ENCODE results near the gene KLF5.
"Not testable (repeated sequence)": the region's sequence is repeated elsewhere in the genome, so short reads cannot be mapped to it uniquely, and the experiment has no call there.

KLF5 gene

DNA sequence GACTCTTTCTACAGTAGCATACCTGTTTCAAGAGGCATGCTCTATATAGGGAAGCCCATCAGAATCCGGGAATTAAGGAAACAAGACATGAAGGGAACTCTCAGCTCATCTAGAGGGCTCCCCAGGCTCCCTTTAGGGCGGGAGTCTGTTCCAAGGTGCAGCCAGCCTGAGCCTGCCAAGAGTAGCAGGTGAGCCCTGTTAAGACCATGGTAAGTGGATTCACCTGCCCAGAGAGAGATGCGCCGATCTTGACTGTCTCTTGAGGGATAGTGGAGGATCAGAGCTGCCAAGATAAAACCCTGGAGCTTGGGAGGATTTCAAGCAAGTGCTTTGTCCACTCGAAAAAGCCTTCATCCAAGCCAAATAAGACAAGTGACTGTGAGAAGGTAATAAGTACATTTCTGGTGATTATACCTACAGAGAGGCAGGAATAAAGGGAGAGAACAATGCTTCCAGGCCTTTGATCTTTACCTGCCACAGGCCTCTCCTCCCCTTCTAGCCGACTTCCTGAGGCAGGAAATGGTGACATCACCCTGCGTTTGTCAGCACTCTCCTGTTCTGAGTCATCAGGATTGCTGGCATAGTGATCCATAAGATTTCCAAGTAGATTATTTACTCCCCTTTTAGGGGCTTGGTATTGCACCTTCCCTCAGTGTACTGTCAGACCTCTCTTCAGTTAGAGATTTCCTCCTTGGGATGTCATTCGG is 31.5 kb downstream of the KLF5 start:
- peak; percentile 47 for DNase-seq

GRCh38 chr13:73090823-73091187 is 32.0 kb downstream of the KLF5 start:
- DNase-seq: no peak

DNA sequence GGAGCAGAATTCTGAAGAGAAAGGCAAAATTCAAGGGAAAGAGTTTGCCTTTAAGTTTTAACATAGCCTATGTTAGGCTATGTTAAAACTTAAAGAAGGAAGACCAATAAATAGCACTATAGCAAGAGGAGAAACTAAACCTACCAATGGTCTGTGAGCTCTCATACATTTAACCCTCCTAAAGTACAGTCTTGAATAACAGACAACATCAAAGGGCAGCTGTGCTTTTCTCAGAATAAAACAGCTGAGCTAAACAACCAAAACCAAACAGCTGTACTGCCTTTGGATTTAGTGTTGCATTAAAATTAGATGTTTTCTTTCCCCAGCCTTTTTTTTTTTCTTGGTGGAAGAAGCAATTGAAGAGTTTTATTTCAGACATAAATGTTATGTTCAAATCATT is 34.0 kb downstream of the KLF5 start:
- DNase-seq: no peak

GRCh38 chr13:73096173-73096572 is 37.4 kb downstream of the KLF5 start:
- no peak for DNase-seq

DNA sequence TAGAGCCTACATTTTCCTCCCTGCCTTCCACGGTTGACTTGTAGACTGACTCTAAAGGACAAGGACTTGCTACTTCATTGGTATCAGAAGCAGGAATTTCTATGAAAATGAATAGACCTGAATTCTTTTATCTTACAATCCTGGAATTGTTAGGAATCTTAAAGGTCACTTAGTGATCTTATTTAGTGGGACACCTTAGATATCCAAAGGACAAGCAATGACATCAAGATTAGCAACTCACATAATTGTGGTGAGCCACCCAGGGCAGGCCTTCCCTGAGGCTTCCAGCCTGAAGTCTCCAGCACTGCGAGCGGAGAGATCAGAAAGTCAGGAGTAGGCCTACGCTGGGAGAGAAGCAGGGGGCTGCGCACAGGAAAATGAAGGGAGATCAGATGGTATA is 37.8 kb downstream of the KLF5 start:
- no peak for DNase-seq

- DNase-seq: not testable (repeated sequence)
These were observed 42.0 kb downstream of the KLF5 start for GRCh38 chr13:73100781-73101180.

DNA sequence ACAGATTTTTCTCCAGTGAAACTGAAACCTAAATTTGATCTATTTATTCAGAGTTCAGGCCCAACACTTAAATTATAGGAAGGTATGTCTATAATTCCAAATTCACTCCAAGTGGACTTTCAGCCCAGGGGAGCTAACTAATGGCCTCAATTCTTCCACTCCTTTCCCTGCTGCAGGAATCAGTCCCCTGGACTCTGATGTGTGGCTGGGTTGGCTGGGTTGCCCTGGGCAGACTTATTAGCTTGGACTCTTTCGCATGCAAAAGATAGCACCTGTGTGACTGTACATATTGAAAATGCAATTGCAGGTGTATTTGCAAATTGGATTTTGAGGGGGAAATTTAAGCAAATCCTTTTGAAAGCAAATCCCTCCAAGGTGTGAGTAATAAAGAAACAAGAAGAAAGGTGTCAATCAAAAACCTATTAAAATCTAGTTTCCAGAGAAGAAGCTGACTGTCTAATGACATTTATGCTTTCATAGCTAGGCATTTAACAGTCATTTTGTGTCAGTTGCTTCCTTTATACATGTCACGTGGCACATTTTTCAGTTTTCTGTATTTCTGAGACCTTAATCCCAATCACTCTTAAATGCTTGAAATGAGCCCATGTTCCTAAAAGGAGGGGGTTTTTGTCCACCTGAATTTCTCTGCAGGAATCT is 42.7 kb downstream of the KLF5 start:
- no peak for DNase-seq

DNA sequence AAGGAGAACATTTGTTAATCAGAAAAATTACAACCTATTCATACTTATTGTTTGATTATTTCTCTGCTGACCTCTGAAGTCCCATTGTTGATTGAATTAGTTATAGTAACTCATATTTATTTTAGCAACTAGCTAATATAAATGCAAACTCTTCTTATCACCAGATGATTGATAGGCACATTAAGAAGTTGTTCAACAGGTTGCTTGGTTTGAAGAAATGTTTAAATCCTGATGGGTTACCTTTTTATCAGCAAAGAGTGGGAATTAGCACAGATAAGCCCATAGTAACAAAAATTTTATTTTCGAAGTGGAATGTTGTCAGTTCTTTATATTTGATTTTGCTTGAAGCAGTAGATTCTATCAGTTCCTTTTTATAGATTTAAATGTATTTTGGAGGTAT is 44.4 kb downstream of the KLF5 start:
- DNase-seq: no peak

- no peak for DNase-seq
These were observed 47.8 kb downstream of the KLF5 start for GRCh38 chr13:73106513-73107178.

- no peak for DNase-seq
These were observed 48.7 kb downstream of the KLF5 start for GRCh38 chr13:73107481-73107880.

GRCh38 chr13:73107970-73108369 is 49.2 kb downstream of the KLF5 start:
- DNase-seq: no peak

DNA sequence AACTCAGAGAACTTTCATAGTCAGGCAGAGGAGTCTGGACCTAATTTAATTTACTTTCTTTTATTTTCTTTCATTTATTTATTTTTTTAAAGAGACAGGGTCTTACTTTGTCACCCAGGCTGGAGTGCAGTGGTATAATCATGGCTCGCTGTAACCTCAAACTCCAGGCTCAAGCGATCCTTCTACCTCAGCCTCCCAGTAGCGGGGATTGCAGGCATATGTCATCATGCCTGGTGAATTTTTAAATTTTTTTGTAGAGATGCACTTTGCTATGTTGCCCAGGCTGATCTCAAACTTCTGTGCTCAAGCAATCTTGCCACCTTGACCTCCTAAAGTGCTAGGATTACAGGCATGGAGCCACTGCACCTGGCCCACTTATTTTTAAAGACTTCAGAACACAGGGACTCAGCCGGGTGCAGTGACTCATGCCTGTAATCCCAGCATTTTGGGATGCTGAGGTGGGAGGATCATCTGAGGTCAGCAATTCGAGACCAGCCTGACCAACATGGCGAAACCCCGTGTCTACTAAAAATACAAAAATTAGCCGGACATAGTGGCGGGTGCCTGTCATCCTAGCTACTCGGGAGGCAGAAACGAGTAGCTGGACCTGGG is 50.6 kb downstream of the KLF5 start:
- DNase-seq: no peak

GRCh38 chr13:73109969-73110368 is 51.2 kb downstream of the KLF5 start:
- DNase-seq: no peak

- DNase-seq: no peak
These were observed 52.0 kb downstream of the KLF5 start for GRCh38 chr13:73110814-73111213.

DNA sequence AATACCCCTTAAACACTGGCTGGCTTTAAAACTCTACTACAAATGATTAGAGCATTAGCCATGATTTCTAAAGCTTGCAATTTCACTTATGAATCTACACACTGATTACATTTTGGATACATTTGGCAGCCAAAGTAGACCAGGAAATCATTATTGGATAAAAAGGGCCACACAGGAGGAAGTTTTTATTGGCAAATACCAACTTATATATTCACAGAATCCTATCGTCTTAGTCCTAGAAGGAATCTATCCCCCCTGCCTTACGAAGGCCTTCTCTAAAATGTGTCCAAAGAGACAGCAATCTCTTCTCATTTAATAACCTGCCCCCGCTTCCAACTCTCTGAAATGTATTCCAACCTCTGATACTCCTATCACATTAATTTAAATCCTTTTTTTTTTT is 52.5 kb downstream of the KLF5 start:
- no peak for DNase-seq

DNA sequence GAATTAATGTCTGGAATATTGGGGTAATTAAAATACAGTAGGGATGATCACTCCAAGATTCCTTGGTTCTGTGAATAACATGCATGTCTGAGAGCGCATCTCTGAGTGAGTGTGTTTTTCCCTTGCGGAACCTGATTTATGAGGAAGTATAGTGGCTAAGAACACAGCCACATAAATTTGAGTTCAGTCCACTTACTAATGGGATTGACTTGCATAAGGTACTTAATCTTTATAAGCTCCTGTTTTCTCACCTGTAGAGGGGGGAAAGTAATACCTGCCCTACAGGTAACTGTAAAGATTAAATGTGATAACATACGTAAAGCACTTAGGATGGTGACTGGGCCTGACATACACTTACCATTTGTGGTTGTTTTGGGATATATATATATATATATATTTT is 60.8 kb downstream of the KLF5 start:
- DNase-seq: no peak

Measured in activated CD4-positive, alpha-beta T cell treated with anti-CD3 and anti-CD28 coated beads, Interleukin-2, Interleukin-6, amounts not matched to agents 100 ng/mL and 50 ng/mL, durations not matched to agents 16 hours and 8 hours (primary cell).